Fibroblast of skin of right quadriceps (primary cell): ENCODE measurements around the gene RBP3.
"Not testable (repeated sequence)": the region's sequence is repeated elsewhere in the genome, so short reads cannot be mapped to it uniquely, and the experiment has no call there.

Source experiments
- DNase-seq: peaks from one replicate; pipeline ENCODE4 v3.0.0-alpha.2; 2013

Gene RBP3

GRCh38 chr10:47376522-47377220 is 28.5 kb downstream of the RBP3 start:
- DNase-seq, result no peak

- DNase-seq, result no peak
Observed at GRCh38 chr10:47378183-47378510, 30.0 kb downstream of the RBP3 start.

GRCh38 chr10:47378606-47379444 is 30.7 kb downstream of the RBP3 start:
- no peak for DNase-seq

GRCh38 chr10:47379445-47379785 is 31.3 kb downstream of the RBP3 start:
- no peak for DNase-seq

GRCh38 chr10:47379901-47380300 is 31.7 kb downstream of the RBP3 start:
- no peak for DNase-seq

- DNase-seq, result no peak
Observed at GRCh38 chr10:47380341-47381102, 32.4 kb downstream of the RBP3 start.

- DNase-seq, result no peak
Observed at GRCh38 chr10:47381103-47381395, 32.9 kb downstream of the RBP3 start.

- no peak for DNase-seq
Observed at GRCh38 chr10:47381427-47382379, 33.5 kb downstream of the RBP3 start.

- DNase-seq, result no peak
Observed at GRCh38 chr10:47383261-47384147, 35.3 kb downstream of the RBP3 start.

GRCh38 chr10:47384148-47384921 is 36.2 kb downstream of the RBP3 start, which contains the start of gene ZNF488:
Gene ZNF488, minus strand, starts transcription at chr10:47384293. Its CDS starts 15,464 bp downstream, at chr10:47368829.
- DNase-seq, result peak; percentile 64

- DNase-seq, result not testable (repeated sequence)
Observed at GRCh38 chr10:47386104-47386503, 37.9 kb downstream of the RBP3 start.

- no peak for DNase-seq
Observed at GRCh38 chr10:47388879-47389278, 40.7 kb downstream of the RBP3 start.

GRCh38 chr10:47389619-47390018 is 41.5 kb downstream of the RBP3 start:
- DNase-seq, result no peak

GRCh38 chr10:47396311-47396717 is 48.2 kb downstream of the RBP3 start:
- no peak for DNase-seq

GRCh38 chr10:47397256-47397655 is 49.1 kb downstream of the RBP3 start:
- no peak for DNase-seq

- DNase-seq, result no peak
Observed at GRCh38 chr10:47400251-47400650, 52.1 kb downstream of the RBP3 start.

GRCh38 chr10:47400786-47401185 is 52.6 kb downstream of the RBP3 start:
- no peak for DNase-seq

- DNase-seq, result no peak
Observed at GRCh38 chr10:47401210-47401609, 53.0 kb downstream of the RBP3 start.

GRCh38 chr10:47401874-47402640 is 53.9 kb downstream of the RBP3 start:
- DNase-seq, result no peak
